GM21367 (cell line): ENCODE data around the gene UFSP2.
A peak's percentile ranks its signal among the peaks of the same experiment; 100 is the strongest.

ENCODE experiments used
- ATAC-seq: cut with Tn5 transposase; IDR thresholded peaks from one replicate; pipeline ENCODE4 v1.9.1; 2021; ENCODE audit not compliant: unreplicated experiment

Gene UFSP2

GRCh38 chr4:185425647-185426352, at the start of gene UFSP2:
Gene UFSP2 (minus strand): TSS chr4:185425964. CDS start chr4:185425868, 96 bp downstream.
- ATAC-seq = peak; percentile 88

GRCh38 chr4:185473247-185473646, 47.5 kb upstream of the UFSP2 start:
- ATAC-seq = no peak

GRCh38 chr4:185472103-185472542, 46.4 kb upstream of the UFSP2 start:
- ATAC-seq = no peak

GRCh38 chr4:185471235-185472102, 45.7 kb upstream of the UFSP2 start, which contains the start of gene CCDC110:
Gene CCDC110 (minus strand): TSS chr4:185471733. CDS start chr4:185471683, 50 bp downstream.
- peak; percentile 90 for ATAC-seq

DNA sequence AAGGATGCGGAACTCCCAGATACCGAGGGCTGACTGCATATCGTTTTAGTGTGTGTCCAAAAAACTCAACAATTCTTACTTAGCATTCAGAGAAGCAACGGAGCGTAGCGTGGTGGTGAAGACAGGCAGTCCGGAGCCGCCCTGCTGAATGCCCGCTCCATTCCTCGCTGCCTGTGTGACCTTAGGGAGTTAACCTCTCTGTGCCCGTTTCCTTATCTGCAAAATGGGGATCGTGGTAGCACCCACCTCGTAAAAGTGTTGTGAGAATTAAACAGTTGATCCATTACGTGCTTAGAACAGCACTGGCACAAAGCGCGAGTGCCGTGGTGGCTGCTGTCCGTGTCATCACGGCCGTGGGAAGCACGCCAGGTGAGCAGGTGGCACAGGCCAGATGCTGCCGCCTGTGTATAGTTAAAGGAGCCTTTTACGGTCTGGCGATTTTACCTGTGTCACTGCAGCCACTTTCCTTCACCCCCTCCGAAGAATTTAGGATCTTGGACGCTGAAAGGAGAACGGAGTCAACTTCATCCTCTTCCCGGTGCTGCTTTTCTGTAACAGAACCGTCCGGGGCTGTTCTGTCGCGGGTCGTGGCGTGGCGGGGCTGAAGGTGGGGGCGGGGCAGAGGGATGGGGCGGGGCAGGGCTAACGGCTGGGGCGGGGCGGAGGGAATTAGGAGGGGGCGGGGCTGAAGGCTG, 44.9 kb upstream of the UFSP2 start:
- ATAC-seq = no peak

- ATAC-seq = no peak
Measured at GRCh38 chr4:185469580-185470154, 43.9 kb upstream of the UFSP2 start.

DNA sequence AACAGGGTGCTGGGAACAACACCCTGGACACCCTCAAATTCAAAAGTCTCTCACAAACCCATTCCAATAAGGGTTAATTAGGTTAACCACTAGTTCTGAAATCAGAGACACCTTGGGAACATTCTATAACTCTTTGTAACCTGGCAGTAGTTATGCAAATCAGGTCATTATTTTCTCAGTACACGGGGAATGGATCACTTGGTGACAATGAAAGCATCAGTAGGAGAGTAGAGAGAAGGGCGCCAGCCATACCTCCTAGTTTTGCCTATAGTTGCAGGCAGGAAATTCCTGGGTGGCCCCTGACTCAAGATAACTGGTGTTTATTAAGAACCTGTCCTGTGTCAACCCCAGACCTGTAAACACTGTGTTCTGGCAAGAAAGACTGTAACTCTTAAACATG, 43.2 kb upstream of the UFSP2 start:
- ATAC-seq = no peak

- no peak for ATAC-seq
Measured at GRCh38 chr4:185467991-185468390, 42.2 kb upstream of the UFSP2 start.

DNA sequence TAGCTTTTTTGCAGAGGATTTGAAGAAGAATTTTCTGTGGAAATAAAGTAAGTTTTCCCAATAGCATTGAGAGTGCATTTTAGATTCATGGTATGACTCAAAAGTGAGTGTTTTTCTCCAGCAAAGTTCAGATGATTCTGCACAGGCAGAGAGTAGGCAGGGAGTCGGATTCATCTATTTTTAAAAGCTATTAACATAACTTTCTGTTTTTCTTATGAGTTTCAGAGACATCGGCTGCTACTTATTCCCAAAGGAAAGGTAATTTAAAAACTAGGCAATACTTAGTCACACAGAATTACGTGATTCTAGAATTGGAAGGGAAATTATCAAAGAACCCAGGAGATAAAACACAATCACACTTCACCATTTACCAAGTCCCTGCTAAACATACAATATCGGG, 41.3 kb upstream of the UFSP2 start:
- no peak for ATAC-seq

- no peak for ATAC-seq
Measured at GRCh38 chr4:185465707-185466106, 39.9 kb upstream of the UFSP2 start.

DNA sequence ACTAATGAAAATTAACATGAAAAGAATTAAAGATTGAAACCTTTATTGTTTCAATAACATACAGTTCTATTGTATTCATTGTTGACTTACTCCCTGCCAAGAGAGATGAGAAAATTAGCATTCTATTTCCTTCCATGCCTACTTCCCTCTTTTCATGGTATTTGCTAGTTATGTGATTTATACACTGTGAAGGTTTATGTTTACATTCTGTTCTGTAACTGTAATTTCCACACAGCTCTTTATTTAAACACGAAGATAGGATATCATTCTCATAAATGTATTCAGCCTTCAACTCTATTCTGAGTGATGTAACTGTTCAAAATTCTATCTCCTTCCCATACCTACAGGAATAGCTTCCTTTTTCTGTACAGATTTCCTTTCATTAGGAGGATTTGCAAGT, 39.1 kb upstream of the UFSP2 start:
- no peak for ATAC-seq

DNA sequence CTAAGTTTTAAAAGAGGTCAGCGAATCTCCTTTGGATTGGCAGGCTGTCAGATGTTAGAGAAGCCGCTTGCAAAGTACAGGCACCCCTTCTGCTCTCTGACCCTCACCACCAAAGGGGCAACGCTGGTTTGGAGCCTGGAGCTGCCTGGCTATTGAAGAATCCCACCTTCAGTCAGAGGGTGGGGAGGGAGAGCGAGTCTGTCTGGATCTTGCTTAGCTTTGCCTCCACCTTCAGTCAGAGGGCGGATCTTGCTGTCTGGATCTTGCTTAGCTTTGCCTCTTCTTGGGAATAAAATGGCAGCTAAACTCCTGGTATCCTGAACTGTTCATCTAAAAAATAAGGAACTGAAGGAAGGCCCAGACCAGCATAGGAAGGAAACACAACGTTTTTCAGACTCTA, 38.4 kb upstream of the UFSP2 start:
- ATAC-seq = no peak

DNA sequence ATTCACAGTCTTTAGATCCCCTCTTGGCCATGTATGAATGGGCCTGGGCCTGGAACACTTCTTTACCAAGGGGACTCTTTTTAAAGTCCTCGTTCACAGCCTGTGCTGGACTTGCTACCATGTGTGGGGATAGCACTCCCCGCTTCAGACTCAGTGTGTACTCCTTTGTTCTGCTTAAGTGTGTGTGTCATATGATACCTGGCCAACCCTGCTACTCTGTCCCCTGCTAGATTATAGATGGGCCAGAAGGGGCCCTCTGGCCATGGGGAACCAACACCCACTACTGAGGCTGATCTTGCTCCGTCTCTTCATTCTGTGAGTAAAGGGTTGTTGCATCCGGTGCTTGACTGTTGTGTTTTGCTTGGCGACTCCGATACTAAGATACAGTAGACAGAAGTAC, 37.8 kb upstream of the UFSP2 start:
- ATAC-seq = no peak

DNA sequence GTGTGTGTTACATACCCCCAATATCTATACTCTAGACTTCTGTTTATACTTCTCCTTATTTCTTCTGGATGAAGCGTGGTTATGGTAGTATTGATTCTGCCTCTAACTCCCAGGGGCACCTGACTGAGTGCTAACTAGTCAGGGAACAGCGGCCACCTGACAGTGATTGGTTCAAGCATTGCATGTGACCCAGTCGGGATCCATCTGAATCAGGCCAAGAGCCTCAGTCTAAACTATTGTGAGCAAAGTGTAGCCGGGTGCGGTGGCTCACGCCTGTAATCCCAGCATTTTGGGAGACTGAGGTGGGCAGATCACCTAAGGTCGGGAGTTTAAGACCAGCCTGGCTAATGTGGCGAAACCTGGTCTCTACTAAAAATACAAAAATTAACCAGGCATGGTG, 35.8 kb upstream of the UFSP2 start:
- ATAC-seq = no peak

GRCh38 chr4:185457136-185457535, 31.4 kb upstream of the UFSP2 start:
- ATAC-seq = no peak

GRCh38 chr4:185456131-185456530, 30.4 kb upstream of the UFSP2 start:
- no peak for ATAC-seq

- ATAC-seq = no peak
Measured at GRCh38 chr4:185445209-185445608, 19.4 kb upstream of the UFSP2 start.

- no peak for ATAC-seq
Measured at GRCh38 chr4:185441479-185441878, 15.7 kb upstream of the UFSP2 start.

- ATAC-seq = no peak
Measured at GRCh38 chr4:185437809-185438208, 12.0 kb upstream of the UFSP2 start.

- no peak for ATAC-seq
Measured at GRCh38 chr4:185435466-185435865, 9.7 kb upstream of the UFSP2 start.

DNA sequence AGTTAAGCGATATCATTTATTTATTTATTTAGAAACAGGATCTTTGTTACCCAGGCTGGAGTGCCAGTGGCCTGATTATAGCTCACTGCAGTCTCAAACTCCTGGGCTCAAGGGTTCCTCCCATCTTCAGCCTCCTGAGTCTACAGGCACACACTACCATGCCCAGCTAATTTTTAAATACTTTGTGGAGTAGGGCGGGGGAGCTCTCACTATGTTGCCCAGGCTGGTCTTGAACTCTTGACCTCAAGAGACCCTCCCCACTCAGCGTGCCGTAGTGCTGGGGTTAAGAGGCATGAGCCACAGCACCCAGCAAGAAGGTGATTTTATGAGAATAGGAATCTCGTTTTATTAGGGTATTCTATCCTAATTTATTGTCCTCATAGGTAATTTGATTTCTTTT, 3.9 kb upstream of the UFSP2 start:
- ATAC-seq = no peak
